Measurements from ENCODE around the gene SYCP2L.
"Not testable (repeated sequence)": the region's sequence is repeated elsewhere in the genome, so short reads cannot be mapped to it uniquely, and the experiment has no call there.

SYCP2L gene

GRCh38 chr6:10877871-10878270 lies 9.0 kb upstream of the SYCP2L start:
- Histone ChIP-seq H3K4me1 (ENCODE audit: control insufficient read depth, insufficient read depth, low read length) (peaks cover 9% of the 10 kb centered on the region), H3K27ac (ENCODE audit: low read length) (no peak overlapping the region), H3K4me3 (ENCODE audit: low read length in 2 of 2) (no peak overlapping the region), H3K9me3 (ENCODE audit: control insufficient read depth in 2 of 2, low read length in 2 of 2) (no peaks in the 10 kb centered on the region), H3K9ac (ENCODE audit: low read length in 2 of 2) (no peak overlapping the region), H3K36me3 (ENCODE audit: control insufficient read depth in 2 of 2, insufficient read depth in 2 of 2, low read length in 2 of 2) (no peaks in the 10 kb centered on the region), H3K27me3 (ENCODE audit: control insufficient read depth in 1 of 2, insufficient read depth in 2 of 2, low read length in 2 of 2) (peaks cover 19 to 20% of the 10 kb centered on the region in 2 donors)

- Histone ChIP-seq H3K36me3 (ENCODE audit: control insufficient read depth in 2 of 2, insufficient read depth in 2 of 2, low read length in 2 of 2) (no peaks in the 10 kb centered on the region), H3K27me3 (ENCODE audit: control insufficient read depth in 1 of 2, insufficient read depth in 2 of 2, low read length in 2 of 2) (peaks cover 28 to 40% of the 10 kb centered on the region in 2 donors), H3K27ac (ENCODE audit: low read length) (no peak overlapping the region), H3K9ac (ENCODE audit: low read length in 2 of 2) (no peak overlapping the region), H3K9me3 (ENCODE audit: control insufficient read depth in 2 of 2, low read length in 2 of 2) (no peaks in the 10 kb centered on the region), H3K4me1 (ENCODE audit: control insufficient read depth, insufficient read depth, low read length) (peaks cover 9% of the 10 kb centered on the region), H3K4me3 (ENCODE audit: low read length in 2 of 2) (no peak overlapping the region)
These were observed 6.5 kb upstream of the SYCP2L start for GRCh38 chr6:10880366-10880765.

DNA sequence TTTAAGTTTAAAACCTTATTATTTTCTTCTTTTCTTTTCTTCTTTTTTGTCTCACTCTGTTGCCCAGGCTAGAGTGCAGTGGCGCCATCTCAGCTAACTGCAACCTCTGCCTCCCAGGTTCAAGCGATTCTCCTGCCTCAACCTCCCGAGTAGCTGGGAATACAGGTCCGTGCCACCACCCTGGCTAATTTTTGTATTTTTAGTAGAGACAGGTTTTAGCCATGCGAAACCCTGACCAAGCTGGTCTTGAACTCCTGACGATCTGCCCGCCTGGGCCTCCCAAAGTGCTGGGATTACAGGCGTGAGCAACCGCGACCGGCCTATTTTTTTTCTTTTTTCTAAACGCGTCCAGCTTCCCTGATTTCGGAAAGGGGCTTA lies 4.6 kb upstream of the SYCP2L start:
- H3K4me1 ChIP-seq (ENCODE audit: control insufficient read depth, insufficient read depth, low read length); H3K36me3 ChIP-seq (ENCODE audit: control insufficient read depth in 2 of 2, insufficient read depth in 2 of 2, low read length in 2 of 2); H3K27ac ChIP-seq (ENCODE audit: low read length); H3K9me3 ChIP-seq (ENCODE audit: control insufficient read depth in 2 of 2, low read length in 2 of 2); H3K9ac ChIP-seq (ENCODE audit: low read length in 2 of 2); H3K4me3 ChIP-seq (ENCODE audit: low read length in 2 of 2): not testable (repeated sequence)
- H3K27me3 ChIP-seq (ENCODE audit: control insufficient read depth in 1 of 2, insufficient read depth in 2 of 2, low read length in 2 of 2): peaks cover 45 to 55% of the 10 kb centered on the region in 2 donors

- Histone ChIP-seq H3K4me1 (ENCODE audit: control insufficient read depth, insufficient read depth, low read length) (peaks cover 11% of the 10 kb centered on the region), H3K9ac (ENCODE audit: low read length in 2 of 2) (no peak overlapping the region), H3K4me3 (ENCODE audit: low read length in 2 of 2) (no peak overlapping the region), H3K36me3 (ENCODE audit: control insufficient read depth in 2 of 2, insufficient read depth in 2 of 2, low read length in 2 of 2) (no peaks in the 10 kb centered on the region), H3K9me3 (ENCODE audit: control insufficient read depth in 2 of 2, low read length in 2 of 2) (no peaks in the 10 kb centered on the region), H3K27ac (ENCODE audit: low read length) (no peak overlapping the region), H3K27me3 (ENCODE audit: control insufficient read depth in 1 of 2, insufficient read depth in 2 of 2, low read length in 2 of 2) (peaks cover 50 to 60% of the 10 kb centered on the region in 2 donors)
These were observed 4.1 kb upstream of the SYCP2L start for GRCh38 chr6:10882657-10883171.

- Histone ChIP-seq H3K9ac (ENCODE audit: low read length in 2 of 2) (no peak overlapping the region), H3K27ac (ENCODE audit: low read length) (no peak overlapping the region), H3K9me3 (ENCODE audit: control insufficient read depth in 2 of 2, low read length in 2 of 2) (no peaks in the 10 kb centered on the region), H3K36me3 (ENCODE audit: control insufficient read depth in 2 of 2, insufficient read depth in 2 of 2, low read length in 2 of 2) (no peaks in the 10 kb centered on the region), H3K4me3 (ENCODE audit: low read length in 2 of 2) (no peak overlapping the region), H3K27me3 (ENCODE audit: control insufficient read depth in 1 of 2, insufficient read depth in 2 of 2, low read length in 2 of 2) (peaks cover 51 to 61% of the 10 kb centered on the region in 2 donors), H3K4me1 (ENCODE audit: control insufficient read depth, insufficient read depth, low read length) (peaks cover 11% of the 10 kb centered on the region)
These were observed 3.3 kb upstream of the SYCP2L start for GRCh38 chr6:10883312-10884244.

DNA sequence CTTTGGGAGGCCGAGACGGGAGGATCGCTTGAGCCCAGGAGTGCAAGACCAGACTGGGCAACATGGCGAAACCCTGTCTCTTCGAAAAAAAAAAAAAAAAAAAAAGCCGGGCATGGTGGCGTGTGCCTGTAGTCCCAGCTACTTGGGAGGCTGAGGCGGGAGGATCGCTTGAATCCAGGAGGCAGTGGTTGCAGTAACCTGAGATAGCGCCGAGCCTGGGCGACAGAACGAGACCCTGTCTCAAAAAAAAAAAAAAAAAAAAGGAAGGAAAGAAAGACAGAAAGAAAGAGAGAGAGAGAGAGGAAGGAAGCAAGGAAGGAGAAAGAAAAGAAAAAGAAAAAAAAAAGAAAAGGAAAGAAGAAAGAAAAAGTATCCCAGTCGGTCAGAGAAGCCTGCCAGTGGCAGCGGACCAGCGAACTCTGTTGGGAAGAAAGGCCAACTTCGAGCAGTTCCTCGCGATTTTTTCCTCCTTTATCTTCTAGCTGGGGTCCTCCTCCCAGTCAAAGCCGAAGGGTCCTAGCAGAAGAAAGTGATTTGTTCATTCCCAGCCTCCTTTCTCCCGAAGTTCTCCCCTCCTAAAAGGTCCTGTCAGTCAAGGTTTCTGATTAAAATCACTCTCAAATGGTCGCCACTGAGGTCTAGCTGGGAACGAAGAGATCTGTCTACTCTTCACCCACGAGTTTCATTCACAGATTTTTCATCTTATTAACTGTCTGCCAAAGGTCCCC lies 2.4 kb upstream of the SYCP2L start:
- no peaks in the 10 kb centered on the region for H3K9me3 ChIP-seq (ENCODE audit: control insufficient read depth in 2 of 2, low read length in 2 of 2)
- no peak overlapping the region for H3K27ac ChIP-seq (ENCODE audit: low read length)
- no peaks in the 10 kb centered on the region for H3K36me3 ChIP-seq (ENCODE audit: control insufficient read depth in 2 of 2, insufficient read depth in 2 of 2, low read length in 2 of 2)
- peaks cover 49 to 61% of the 10 kb centered on the region in 2 donors for H3K27me3 ChIP-seq (ENCODE audit: control insufficient read depth in 1 of 2, insufficient read depth in 2 of 2, low read length in 2 of 2)
- no peak overlapping the region for H3K4me3 ChIP-seq (ENCODE audit: low read length in 2 of 2)
- no peak overlapping the region for H3K9ac ChIP-seq (ENCODE audit: low read length in 2 of 2)
- peaks cover 11% of the 10 kb centered on the region for H3K4me1 ChIP-seq (ENCODE audit: control insufficient read depth, insufficient read depth, low read length)

- not testable (repeated sequence) for H3K4me3 ChIP-seq (ENCODE audit: low read length in 2 of 2)
These were observed 524 bp upstream of the SYCP2L start for GRCh38 chr6:10886365-10886690.

GRCh38 chr6:10890151-10890550 lies 3.3 kb downstream of the SYCP2L start:
- no peak overlapping the region for H3K9ac ChIP-seq (ENCODE audit: low read length in 2 of 2)
- H3K27ac ChIP-seq (ENCODE audit: low read length): no peak overlapping the region
- H3K4me1 ChIP-seq (ENCODE audit: control insufficient read depth, insufficient read depth, low read length): peaks cover 2% of the 10 kb centered on the region
- no peak overlapping the region for H3K4me3 ChIP-seq (ENCODE audit: low read length in 2 of 2)
- no peaks in the 10 kb centered on the region for H3K36me3 ChIP-seq (ENCODE audit: control insufficient read depth in 2 of 2, insufficient read depth in 2 of 2, low read length in 2 of 2)
- peaks cover 22 to 23% of the 10 kb centered on the region in 2 donors for H3K27me3 ChIP-seq (ENCODE audit: control insufficient read depth in 1 of 2, insufficient read depth in 2 of 2, low read length in 2 of 2)
- no peaks in the 10 kb centered on the region for H3K9me3 ChIP-seq (ENCODE audit: control insufficient read depth in 2 of 2, low read length in 2 of 2)

More at GRCh38 chr6:10886365-10886690, 524 bp upstream of the SYCP2L start:
- not testable (repeated sequence) for H3K27ac ChIP-seq (ENCODE audit: low read length); H3K9ac ChIP-seq (ENCODE audit: low read length in 2 of 2); H3K36me3 ChIP-seq (ENCODE audit: control insufficient read depth in 2 of 2, insufficient read depth in 2 of 2, low read length in 2 of 2); H3K9me3 ChIP-seq (ENCODE audit: control insufficient read depth in 2 of 2, low read length in 2 of 2)
- H3K27me3 ChIP-seq (ENCODE audit: control insufficient read depth in 1 of 2, insufficient read depth in 2 of 2, low read length in 2 of 2): peaks cover 40 to 56% of the 10 kb centered on the region in 2 donors
- H3K4me1 ChIP-seq (ENCODE audit: control insufficient read depth, insufficient read depth, low read length): peaks cover 11% of the 10 kb centered on the region

DNA sequence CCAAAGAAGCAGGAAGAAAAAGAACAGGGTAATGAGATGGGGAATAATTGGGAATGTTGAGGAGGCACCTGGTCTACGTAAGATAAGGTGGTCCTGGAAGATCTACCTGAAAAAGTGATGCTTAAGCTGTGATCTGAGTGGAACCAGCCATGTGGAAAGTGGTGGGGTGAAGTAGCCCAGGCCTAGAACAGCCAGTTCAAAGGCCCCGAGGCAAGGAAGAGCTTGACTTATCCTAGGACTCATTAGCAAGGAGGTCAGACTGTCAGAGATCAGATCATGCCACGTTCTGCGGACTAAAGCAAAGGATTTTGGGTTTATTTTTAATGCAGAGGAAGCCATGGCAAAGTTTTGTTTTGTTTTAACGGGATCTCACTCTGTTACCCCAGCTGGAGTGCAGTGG lies 5.1 kb downstream of the SYCP2L start:
- Histone ChIP-seq H3K27ac (ENCODE audit: low read length) (no peak overlapping the region), H3K36me3 (ENCODE audit: control insufficient read depth in 2 of 2, insufficient read depth in 2 of 2, low read length in 2 of 2) (no peaks in the 10 kb centered on the region), H3K27me3 (ENCODE audit: control insufficient read depth in 1 of 2, insufficient read depth in 2 of 2, low read length in 2 of 2) (peaks cover 9% of the 10 kb centered on the region in 2 donors), H3K9ac (ENCODE audit: low read length in 2 of 2) (no peak overlapping the region), H3K9me3 (ENCODE audit: control insufficient read depth in 2 of 2, low read length in 2 of 2) (no peaks in the 10 kb centered on the region), H3K4me3 (ENCODE audit: low read length in 2 of 2) (no peak overlapping the region), H3K4me1 (ENCODE audit: control insufficient read depth, insufficient read depth, low read length) (peaks cover 2% of the 10 kb centered on the region)

- Histone ChIP-seq H3K36me3 (ENCODE audit: control insufficient read depth in 2 of 2, insufficient read depth in 2 of 2, low read length in 2 of 2) (no peaks in the 10 kb centered on the region), H3K9ac (ENCODE audit: low read length in 2 of 2) (no peak overlapping the region), H3K9me3 (ENCODE audit: control insufficient read depth in 2 of 2, low read length in 2 of 2) (no peaks in the 10 kb centered on the region), H3K4me1 (ENCODE audit: control insufficient read depth, insufficient read depth, low read length) (no peaks in the 10 kb centered on the region), H3K27me3 (ENCODE audit: control insufficient read depth in 1 of 2, insufficient read depth in 2 of 2, low read length in 2 of 2) (no peaks in the 10 kb centered on the region), H3K4me3 (ENCODE audit: low read length in 2 of 2) (no peak overlapping the region), H3K27ac (ENCODE audit: low read length) (no peak overlapping the region)
These were observed 8.1 kb downstream of the SYCP2L start for GRCh38 chr6:10894958-10895357.

Measured in stomach smooth muscle (tissue), 2 donors.